ENCODE measurements around the gene FBF1. TPM values are rescaled to one million over a fixed set of nuclear protein-coding genes. Genes with fewer than 3 reads are reported as not detected.

FBF1 gene
- total RNA-seq, 4 donors from 2014 or later = 17.8 to 57.5 (median 27.9) TPM

DNA sequence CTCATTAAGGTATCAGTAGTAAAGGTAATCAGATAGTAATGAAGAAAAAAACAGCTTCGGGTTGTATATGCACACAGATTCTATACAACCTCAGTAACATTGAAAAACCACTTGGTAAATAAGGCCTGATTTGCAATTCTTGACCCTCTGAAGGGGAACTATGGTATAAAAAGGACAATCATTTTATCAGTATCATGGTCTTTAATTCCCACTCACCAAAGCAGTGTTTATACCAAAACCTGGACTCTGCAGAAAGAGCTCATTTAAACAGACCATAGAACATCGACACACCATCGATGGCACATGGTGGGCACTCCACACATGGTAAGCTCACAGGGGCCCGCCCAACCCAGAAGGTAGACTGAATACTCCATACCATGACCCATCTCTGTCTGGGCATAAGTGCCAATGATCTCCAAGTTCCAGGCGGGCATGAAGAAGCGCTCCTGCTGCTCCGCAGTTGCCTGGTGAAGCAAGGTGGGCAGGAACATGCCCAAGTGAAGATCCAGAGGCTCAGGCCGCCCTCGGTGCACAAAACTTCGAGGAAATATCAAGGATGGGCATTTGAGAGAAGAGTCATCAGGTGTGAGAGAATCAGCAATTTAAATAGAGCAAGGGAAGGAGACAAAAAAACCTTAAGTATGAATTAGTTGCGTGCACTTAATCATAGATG, 19.1 kb upstream of the FBF1 start:
- no peak for TF ChIP-seq POLR2A (IDR thresholded peaks at IDR 0.05)
- TF ChIP-seq, protein P1, sequence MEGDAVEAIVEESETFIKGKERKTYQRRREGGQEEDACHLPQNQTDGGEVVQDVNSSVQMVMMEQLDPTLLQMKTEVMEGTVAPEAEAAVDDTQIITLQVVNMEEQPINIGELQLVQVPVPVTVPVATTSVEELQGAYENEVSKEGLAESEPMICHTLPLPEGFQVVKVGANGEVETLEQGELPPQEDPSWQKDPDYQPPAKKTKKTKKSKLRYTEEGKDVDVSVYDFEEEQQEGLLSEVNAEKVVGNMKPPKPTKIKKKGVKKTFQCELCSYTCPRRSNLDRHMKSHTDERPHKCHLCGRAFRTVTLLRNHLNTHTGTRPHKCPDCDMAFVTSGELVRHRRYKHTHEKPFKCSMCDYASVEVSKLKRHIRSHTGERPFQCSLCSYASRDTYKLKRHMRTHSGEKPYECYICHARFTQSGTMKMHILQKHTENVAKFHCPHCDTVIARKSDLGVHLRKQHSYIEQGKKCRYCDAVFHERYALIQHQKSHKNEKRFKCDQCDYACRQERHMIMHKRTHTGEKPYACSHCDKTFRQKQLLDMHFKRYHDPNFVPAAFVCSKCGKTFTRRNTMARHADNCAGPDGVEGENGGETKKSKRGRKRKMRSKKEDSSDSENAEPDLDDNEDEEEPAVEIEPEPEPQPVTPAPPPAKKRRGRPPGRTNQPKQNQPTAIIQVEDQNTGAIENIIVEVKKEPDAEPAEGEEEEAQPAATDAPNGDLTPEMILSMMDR (IDR thresholded peaks at IDR 0.05) = no peak
- TF ChIP-seq EP300 (IDR thresholded peaks at IDR 0.05) = no peak
- no peak for TF ChIP-seq POLR2AphosphoS5 (IDR thresholded peaks at IDR 0.05)
- H3K9me3 ChIP-seq = no peaks in the 10 kb centered on the region
- no peaks in the 10 kb centered on the region for H3K27me3 ChIP-seq
- peaks cover 27% of the 10 kb centered on the region for H3K36me3 ChIP-seq
- H3K4me3 ChIP-seq = no peak overlapping the region
- H3K27ac ChIP-seq = no peak overlapping the region
- 97% methylated on average over 11 of the region's 11 CpGs for WGBS
- no peak for DNase-seq (ENCODE audit: low spot score in 2 of 2)
- peaks cover 8% of the 10 kb centered on the region for H3K4me1 ChIP-seq

GRCh38 chr17:75959051-75959838, 18.4 kb upstream of the FBF1 start:
- DNase-seq (ENCODE audit: low spot score in 2 of 2) = no peak
- H3K27ac ChIP-seq = no peak overlapping the region
- H3K4me1 ChIP-seq = peaks cover 8% of the 10 kb centered on the region
- 70% methylated on average over 8 of the region's 8 CpGs for WGBS
- no peaks in the 10 kb centered on the region for H3K27me3 ChIP-seq
- no peak overlapping the region for H3K4me3 ChIP-seq
- TF ChIP-seq, protein P1 (IDR thresholded peaks at IDR 0.05) = no peak
- TF ChIP-seq EP300 (IDR thresholded peaks at IDR 0.05) (no peak), POLR2A (IDR thresholded peaks at IDR 0.05) (no peak), POLR2AphosphoS5 (IDR thresholded peaks at IDR 0.05) (no peak)
- H3K9me3 ChIP-seq = no peaks in the 10 kb centered on the region
- H3K36me3 ChIP-seq = peaks cover 32% of the 10 kb centered on the region

DNA sequence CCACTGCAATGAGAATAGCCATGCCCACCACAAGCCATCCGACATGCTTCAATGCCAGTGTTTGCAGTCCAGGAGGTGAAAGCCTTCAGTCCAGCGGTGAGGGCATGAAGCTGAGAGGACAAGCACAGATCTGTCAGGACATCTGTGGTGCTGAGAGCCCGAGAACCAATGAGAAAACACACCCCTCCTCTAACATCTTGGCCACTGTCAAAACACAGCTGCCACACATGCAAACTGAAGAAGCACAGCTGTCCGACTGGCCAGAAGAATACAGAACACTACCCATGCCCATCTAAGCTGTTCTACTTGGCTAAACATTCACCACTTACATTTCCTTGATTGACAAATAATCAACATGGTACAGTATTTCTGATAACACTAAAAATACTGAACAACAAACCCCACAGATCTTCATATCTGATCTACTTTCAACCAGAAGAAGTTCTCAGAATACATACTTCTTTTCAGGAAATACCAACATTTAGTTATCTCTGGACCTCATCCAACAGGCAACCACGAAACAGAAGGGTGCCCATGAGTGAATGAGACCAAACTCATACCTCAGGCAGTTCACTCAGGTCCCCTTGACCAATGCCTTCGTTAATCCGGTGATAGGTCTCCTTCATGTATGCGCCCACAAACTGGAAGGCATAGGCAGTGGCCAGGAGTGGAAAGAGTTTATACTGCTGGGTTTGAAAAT, 10.2 kb upstream of the FBF1 start:
- Histone ChIP-seq H3K4me1 (no peaks in the 10 kb centered on the region), H3K27me3 (no peaks in the 10 kb centered on the region), H3K36me3 (peaks cover 98% of the 10 kb centered on the region), H3K27ac (no peak overlapping the region), H3K4me3 (no peak overlapping the region), H3K9me3 (no peaks in the 10 kb centered on the region)
- TF ChIP-seq EP300 (IDR thresholded peaks at IDR 0.05) = no peak
- no peak for TF ChIP-seq POLR2A (IDR thresholded peaks at IDR 0.05)
- TF ChIP-seq, protein P1 (IDR thresholded peaks at IDR 0.05) = no peak
- TF ChIP-seq POLR2AphosphoS5 (IDR thresholded peaks at IDR 0.05) = no peak
- DNase-seq (ENCODE audit: low spot score in 2 of 2) = peak in 1 of 2 donors; percentile 31
- 81% methylated on average over 8 of the region's 8 CpGs for WGBS

DNA sequence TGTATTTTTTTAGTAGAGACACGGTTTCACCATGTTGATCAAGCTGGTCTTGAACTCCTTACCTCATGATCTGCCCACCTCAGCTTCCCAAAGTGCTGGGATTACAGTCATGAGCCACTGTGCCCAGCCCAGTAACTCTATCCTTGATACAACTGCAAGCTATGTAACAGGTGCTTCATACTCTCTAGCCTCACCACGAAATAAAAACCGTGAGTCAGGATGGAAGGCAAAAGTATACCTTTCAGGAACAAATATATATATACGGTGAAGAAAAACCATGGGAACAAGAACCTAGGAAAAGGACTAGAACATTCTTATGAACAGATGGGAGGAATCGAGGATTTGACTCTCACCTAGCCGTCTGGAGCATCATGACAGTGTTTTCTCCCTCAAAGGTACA, 9.6 kb upstream of the FBF1 start:
- WGBS = 93% methylated on average over 6 of the region's 6 CpGs
- Histone ChIP-seq H3K4me1 (no peaks in the 10 kb centered on the region), H3K36me3 (peaks cover 97% of the 10 kb centered on the region), H3K27ac (no peak overlapping the region), H3K4me3 (no peak overlapping the region), H3K27me3 (no peaks in the 10 kb centered on the region), H3K9me3 (no peaks in the 10 kb centered on the region)
- DNase-seq (ENCODE audit: low spot score in 2 of 2) = no peak
- no peak for TF ChIP-seq POLR2A (IDR thresholded peaks at IDR 0.05)

GRCh38 chr17:75945211-75945610, 4.4 kb upstream of the FBF1 start:
- H3K27me3 ChIP-seq = no peaks in the 10 kb centered on the region
- no peak overlapping the region for H3K27ac ChIP-seq
- TF ChIP-seq, protein P1 (IDR thresholded peaks at IDR 0.05) = no peak
- no peak for TF ChIP-seq EP300 (IDR thresholded peaks at IDR 0.05)
- TF ChIP-seq POLR2A (IDR thresholded peaks at IDR 0.05) = no peak
- no peak for TF ChIP-seq POLR2AphosphoS5 (IDR thresholded peaks at IDR 0.05)
- WGBS = 61% methylated on average over 2 of the region's 2 CpGs
- DNase-seq (ENCODE audit: low spot score in 2 of 2) = no peak
- no peak overlapping the region for H3K4me3 ChIP-seq
- no peaks in the 10 kb centered on the region for H3K9me3 ChIP-seq
- H3K4me1 ChIP-seq = peaks cover 12% of the 10 kb centered on the region
- peaks cover 56% of the 10 kb centered on the region for H3K36me3 ChIP-seq

Measured in suprapubic skin (tissue), 4 donors.